Embryonic facial prominence (tissue), 1 donor: ENCODE measurements around the gene POLR2J3.
"Not testable (repeated sequence)": the region's sequence is repeated elsewhere in the genome, so short reads cannot be mapped to it uniquely, and the experiment has no call there.

Source experiments
- DNase-seq: peaks from one replicate; pipeline ENCODE4 v3.0.0-alpha.2; 2016; ENCODE audit errors: extremely low spot score

The POLR2J3 gene

DNA sequence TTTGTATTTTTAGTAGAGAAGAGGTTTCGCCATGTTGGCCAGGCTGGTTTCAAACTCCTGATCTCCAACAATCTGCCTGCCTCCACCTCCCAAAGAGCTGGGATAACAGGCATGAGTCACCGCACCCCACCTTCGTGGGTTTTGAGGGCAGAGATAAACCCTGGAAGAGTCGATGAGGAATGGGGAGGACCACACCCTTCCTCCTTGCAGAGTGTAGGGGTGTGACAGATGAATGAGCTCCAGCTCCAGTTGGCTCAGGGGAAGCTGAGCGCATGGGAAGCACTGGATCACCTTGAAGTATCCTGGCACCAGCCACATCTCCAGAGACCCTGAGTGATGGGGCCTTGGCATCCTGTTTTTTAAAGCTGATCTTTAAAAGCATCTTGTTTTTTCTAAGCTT, 11.1 kb upstream of the POLR2J3 start:
- DNase-seq = not testable (repeated sequence)

DNA sequence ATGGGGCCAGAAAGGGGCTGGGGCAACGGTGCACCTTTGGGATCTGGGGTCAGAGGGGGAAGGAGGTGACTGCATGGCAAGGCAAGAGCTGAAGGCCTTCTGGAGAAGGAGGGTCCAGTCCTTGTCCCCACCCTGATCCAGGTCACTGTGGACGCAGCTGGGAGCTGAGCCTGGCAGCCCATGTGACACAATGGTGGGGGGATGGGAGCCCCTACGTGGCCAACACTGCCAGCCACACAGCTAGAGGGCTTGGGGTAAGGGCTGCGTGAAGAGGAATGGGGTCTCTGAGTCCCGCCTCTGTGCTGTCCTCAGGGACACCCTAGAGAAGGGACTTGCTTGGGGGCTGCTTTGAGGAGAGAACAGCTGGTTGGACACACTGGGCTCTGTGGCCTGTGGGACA, 9.3 kb upstream of the POLR2J3 start:
- not testable (repeated sequence) for DNase-seq

DNA sequence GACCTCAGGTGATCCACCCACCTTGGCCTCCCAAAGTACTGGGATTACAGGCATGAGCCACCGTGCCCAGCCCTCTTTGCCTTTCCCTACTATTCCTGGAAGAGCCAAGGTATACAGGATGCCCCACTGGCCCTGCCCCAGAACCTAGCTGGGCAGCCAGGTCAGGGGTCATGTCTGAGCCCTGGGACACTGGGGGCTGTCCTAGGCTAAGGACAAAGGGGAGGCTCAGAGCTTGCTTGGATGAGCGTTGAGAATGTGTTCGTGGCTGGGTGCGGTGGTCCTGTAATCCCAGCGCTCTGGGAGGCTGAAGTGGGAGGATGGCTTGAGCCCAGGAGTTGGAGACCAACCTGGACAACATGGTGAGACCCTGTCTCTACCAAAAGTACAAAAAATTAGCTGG, 6.1 kb upstream of the POLR2J3 start:
- DNase-seq = not testable (repeated sequence)

DNA sequence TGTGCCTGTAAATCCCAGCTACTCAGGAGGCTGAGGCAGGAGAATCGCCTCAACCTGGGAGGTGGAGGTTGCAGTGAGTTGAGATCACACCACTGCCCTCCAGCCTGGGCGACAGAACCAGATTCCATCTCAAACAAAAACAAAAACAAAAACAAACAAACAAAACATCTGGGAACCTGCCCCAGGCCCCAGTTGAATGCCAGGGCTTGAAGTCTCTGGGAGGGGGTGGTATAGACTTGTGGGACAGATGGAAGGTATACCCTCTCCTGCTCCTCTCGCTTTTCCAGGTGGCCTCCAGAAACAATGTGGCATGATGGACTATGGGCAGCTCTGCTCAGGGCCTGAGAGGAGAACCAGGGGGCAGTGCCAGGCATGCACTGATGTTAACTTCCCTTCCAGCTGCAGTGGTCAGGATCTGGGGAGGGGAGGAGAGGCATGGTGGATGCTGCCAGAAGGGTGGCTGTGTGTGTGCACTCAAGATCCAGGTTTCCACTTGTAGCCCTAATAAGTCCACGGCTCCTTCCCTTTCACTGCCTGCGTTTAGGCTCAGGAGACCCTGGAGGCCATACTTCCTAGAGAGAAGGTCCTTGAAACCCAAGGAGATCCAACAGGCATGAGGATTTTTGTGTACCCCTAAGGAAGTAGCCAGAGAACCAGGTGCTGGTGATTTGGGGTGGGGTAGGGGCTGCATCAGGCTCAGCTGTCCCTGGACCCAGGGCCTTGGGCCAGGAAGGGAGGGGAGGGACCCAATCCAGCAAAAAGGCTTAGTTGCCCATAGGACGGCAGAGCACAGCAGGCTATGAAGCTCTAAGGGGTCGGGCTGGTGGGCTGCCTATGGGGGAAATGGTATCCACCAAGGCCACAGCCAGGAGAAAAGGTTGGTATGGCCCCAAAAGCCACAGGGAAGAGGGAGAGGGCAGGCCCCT, 5.2 kb upstream of the POLR2J3 start:
- DNase-seq = peak; percentile 3

DNA sequence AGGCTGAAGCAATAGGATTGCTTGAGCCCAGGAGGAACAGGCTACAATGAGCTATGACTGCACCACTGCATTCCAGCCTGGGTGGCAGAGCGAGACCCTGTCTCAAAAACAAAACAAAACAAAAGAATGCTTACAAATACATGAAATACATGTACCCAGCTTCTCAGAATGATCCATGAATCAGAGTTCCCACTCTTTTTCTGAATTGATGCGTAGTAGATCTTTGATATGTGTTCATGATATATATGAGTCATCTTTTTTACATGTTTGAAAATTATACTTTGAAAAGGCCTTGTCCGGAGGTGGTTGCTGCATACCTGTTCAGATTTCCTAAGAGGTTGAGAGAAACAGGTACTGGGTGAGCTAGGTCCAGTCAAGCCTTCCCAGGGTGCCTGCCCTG, 4.0 kb upstream of the POLR2J3 start:
- DNase-seq = not testable (repeated sequence)

DNA sequence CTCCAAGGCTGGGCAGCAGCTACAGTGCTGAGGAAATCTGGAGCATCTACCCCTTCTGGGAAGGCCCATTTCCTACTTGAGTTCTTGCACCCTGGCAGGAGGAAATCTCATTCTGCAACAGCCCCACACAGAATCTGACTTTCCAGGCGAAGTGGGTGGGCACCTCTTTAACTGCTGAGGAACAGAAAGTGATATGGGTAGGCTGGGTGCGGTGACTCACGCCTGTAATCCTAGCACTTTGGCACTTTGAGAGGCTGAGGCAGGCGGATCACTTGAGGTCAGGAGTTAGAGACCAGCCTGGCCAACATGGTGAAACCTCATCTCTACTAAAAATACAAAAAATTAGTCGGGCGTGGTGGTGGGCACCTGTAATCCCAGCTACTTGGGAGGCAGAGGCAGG, 2.2 kb upstream of the POLR2J3 start:
- DNase-seq = not testable (repeated sequence)

DNA sequence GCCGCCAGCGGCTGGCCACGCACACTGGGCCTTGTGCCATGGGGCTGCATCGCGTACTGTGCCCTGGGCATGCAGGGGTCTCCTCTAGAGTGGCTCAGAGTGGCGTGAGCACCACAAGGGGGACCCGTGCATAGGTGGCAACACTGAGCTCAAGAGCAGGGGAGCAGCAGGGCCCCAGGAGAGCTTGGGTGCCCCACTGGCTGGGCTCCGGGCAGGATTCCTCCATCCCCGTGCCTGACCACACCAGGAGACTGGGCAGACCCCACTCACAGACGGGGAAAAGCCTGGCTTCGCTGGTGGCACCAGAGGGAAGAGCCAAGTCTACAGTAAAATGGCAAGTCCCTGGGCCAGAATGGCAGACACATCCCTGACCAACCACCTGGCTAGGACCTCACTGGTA, 3.8 kb downstream of the POLR2J3 start:
- DNase-seq = not testable (repeated sequence)

DNA sequence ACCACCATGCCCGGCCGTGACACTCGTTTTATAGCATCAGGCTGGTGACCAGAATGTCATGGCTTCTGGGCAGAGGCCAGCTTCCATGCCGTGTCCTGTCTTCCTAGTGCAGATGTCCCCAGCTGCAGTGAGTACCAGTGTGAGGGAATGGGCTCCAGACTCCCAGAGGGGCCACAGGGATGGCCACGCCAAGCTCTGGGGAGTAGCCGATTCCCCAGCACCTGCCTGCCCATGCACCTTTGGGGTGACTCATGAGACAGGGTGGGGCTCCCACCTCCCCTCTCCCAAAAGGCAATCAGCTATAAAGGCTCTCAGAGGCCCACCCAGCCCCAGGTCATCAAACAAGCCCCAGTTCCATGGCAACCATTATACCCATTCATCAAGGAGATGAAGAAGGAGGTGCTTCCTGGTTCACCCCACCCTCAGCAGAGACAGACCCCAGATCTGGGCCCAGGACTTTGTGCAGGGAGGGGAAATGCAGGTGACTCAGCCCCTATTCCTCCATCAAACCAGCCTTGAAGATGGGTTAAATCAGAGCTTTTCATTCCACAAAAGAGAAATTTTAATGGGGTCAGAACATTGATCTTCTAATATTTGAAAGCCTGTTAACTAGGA, 21.5 kb downstream of the POLR2J3 start, which contains the start of gene SPDYE2:
Gene SPDYE2, plus strand, starts transcription at position 419 of the 615 bp plus-strand sequence. CDS start 2,030 bp downstream, outside the sequence.
- DNase-seq = not testable (repeated sequence)

DNA sequence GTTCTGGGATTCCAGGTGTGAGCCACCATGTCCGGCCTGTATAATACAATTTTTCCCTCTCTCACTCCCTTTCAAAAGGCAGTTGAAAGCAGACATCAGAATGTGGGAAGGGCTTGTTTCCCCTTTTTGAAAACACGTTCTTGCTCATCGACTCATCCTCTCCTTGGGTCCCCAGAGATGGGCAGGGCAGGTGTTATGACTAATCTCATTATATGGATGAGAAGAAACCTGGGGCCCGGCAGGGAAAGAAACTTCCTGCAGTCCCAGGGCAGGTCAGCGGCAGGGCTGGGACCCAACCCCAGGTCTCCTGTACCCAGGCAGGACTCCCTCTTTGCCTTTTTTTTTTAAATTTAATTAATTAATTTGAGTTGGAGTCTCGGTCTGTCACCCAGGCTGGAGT, 26.0 kb downstream of the POLR2J3 start:
- DNase-seq = not testable (repeated sequence)

DNA sequence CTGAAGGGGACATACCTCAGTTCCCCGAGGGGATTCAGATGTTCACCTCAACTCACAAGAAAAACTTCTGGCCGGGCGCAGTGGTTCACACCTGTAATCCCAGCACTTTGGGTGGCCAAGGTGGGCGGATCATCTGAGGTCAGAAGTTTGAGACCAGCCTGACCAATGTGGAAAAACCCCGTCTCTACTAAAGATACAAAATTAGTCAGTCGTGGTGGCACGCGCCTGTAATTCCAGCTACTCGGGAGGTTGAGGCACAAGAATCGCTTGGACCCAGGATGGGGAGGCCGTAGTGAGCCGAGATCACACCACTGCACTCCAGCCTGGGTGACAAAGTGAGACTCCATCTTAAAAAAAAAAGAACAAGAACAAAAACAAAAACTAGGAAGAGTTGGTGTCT, 27.1 kb downstream of the POLR2J3 start:
- DNase-seq = not testable (repeated sequence)

DNA sequence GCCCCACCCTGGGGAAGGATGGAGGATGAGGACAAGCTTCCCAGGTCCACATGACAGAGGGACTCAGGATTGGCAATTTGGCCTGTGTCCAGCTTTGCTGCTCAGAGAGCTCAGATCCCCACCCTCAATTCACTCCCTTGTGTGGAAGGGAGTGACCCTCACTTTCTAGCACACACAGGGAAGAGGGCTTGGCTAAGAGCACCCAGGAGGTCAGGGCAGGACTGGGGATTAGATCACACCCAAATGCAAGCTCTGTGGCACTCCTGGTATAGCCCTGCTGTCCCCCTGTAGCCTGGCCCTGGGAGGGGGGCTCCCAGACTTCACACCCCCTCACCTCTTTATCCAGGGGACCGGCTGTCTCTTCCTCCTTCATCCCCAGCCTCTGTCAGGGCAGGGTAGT, 28.0 kb downstream of the POLR2J3 start:
- not testable (repeated sequence) for DNase-seq

DNA sequence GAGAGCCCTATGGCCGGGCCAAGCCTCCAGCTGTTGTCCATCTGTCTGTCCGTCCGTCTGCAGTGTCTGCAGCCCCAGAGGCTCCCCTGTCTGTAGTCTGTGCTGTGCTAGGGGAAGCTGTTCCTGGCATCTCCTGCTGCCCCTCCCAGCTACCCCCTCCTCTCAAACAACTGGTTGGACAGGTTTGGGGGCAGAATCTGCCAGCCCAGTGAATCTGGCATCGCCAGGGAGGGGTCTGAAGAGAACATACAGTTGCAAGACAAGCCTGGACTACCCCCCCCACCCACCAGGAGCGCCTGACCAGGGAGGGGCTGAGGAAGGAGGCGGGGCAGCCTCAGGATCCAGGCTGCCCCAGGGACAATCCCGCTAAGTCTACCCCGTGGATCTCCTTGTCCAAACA, 28.8 kb downstream of the POLR2J3 start, which contains the start of gene UPK3BL2:
Gene UPK3BL2, minus strand, starts transcription at position 101 of the 400 bp plus-strand sequence. Its CDS starts 60 bp downstream, at position 41.
- not testable (repeated sequence) for DNase-seq

DNA sequence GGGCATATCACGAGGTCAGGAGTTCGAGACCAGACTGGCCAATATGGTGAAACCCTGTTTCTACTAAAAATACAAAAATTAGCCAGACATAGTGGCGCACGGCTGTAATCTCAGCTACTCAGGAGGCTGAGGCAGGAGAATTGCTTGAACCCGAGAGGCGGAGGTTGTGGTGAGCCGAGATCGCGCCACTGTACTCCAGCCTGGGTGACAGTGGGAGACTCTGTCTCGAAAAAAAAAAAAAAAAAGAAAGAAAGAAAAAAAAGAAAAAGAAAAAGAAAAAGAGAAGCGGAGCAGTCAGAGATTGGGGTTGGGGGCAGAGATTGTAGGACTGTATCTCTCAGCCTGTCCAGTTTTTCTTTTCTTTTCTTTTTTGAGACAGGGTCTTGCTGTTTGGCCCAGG, 29.6 kb downstream of the POLR2J3 start:
- DNase-seq = not testable (repeated sequence)

DNA sequence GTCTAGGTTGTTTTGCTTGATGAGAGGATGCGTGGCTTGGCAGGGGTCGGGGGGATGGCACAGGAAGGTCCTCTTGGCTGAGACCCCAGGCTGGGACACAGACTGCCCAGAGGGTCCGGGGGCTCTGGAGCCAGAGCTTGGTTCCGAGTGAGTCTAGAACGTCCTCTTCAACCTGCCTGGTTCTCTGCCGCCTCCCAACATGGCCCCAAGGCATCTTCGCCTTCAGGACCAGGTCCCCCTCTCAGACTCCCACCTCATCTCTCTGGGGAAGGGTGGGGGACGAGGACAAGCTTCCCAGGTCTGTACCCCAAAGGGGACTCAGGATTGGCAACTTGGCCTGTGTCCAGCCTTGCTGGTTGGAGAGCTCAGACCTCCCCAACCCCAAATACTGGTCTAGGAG, 30.3 kb downstream of the POLR2J3 start:
- DNase-seq = not testable (repeated sequence)

DNA sequence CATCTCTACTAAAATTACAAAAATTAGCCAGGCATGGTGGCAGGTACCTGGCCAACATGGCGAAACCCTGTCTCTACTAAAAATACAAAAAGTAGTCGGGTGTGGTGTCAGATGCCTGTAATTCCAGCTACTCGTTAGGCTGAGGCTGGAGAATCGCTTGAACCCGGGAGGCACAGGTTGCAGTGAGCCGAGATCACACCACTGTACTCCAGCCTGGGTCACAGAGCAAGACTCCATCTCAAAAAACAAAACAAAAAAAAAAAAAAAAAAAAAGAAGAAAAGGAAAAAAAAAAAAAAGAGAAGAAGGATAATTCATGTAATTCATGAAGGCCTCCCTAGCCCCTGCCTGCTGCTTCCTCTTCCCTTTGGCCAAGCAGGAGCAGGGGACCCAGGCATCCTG, 31.8 kb downstream of the POLR2J3 start:
- not testable (repeated sequence) for DNase-seq

DNA sequence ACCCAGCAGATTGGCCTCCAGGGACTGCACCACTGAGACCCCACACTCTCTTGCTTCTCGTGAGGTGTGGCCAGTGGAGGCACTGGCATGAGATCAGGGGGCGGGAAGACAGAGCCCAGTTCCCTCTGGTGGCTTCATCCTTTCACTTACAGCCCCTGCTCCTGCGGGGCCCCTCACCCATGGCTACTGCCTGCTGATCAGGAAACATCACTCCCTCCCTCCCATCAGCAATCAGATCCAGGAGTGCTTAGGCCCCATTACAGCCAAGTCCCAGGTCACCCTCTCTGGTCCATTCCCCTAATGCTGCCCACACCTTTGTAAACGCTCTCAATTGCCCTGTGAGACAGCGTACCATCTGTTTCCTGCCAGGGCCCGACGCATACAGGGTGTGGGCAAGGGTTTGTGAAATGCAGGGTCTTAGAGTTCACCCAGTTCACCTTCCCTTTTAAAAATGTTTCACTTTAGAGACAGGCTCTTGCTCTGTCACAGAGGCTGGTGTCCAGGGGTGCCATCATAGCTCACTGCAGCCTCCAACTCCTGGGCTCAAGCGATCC, 37.2 kb downstream of the POLR2J3 start:
- not testable (repeated sequence) for DNase-seq

DNA sequence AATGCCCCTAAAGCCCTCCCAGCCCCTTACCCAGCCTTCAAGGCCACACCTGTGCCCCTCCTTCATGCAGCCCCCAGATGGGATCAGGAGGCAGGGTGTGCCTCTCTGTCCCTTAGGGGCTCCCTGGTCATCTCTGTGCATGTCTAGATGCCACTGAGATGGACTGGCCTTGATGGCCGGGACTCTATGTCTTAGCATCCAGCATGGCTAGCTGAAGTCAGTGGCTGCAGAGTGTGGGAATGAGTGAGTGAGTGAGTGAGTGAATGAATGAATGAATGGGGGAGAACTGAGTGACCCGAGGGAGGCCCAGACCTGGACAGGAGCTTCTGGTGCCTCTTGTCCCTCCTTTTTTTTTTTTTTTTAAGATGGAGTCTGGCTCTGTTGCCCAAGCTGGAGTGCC, 40.3 kb downstream of the POLR2J3 start:
- DNase-seq = not testable (repeated sequence)

DNA sequence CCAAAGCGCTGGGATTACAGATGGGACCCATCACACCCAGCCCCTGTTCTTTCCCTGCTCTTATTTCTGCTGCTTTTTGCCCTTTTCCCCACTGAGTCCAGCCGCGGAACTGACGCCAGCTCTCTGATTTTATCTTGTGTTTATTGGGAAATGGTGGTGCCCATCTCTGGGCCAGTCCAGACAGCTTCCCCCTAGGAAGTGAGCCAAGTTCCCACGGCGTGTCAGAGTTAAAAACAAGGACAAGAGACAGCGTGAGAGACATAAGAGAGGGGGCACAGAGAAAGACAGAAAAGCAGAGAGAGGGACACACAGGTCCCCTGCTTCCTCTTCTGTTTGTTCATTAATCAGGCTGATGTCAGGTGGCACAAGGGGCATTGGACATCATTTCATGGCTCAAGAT, 40.8 kb downstream of the POLR2J3 start:
- not testable (repeated sequence) for DNase-seq

DNA sequence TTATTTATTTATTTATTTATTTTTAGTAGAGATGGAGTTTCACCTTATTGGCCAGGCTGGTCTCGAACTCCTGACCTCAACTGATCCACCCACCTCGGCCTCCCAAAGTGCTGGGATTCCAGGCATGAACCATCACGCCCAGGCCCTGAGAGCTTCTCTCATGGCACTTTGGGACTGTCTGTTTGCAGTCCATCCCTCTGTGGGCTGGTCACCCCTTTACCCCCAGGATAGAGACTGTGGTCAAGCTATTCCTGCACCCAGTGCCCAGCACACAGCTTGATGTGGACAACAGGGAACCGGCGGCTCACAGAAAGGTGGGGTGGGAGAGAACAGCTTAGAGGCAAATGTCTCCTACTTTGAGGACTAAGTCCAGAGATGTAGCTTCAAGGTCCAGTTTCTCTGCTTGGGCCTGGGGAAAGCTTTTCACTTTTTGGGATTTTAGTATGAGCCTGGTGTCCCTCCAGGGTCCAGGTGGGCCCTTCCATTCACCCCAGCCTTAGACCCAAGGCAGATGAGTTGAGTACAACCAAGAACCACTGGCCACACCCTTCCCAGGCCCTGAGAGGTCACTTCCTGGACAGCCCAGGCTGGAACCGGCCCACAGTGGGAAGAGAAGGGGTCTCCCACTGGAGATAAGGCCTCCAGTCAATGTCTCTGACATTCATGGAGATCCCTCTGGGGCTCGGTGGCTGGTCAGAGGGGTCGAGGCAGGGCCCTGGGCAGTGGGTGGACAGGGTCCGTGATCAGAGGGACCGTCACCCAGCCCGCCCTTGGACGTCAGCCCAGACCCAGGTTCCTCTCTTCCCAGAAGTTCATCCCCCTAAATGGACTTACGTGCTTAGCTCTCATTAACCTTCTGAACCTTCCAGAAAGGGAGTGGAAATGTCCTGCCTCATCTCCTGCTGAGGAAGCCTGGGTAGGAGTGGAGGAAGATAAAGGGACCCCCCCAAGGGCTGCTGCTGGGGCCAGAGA, 44.3 kb downstream of the POLR2J3 start:
- DNase-seq = not testable (repeated sequence)

DNA sequence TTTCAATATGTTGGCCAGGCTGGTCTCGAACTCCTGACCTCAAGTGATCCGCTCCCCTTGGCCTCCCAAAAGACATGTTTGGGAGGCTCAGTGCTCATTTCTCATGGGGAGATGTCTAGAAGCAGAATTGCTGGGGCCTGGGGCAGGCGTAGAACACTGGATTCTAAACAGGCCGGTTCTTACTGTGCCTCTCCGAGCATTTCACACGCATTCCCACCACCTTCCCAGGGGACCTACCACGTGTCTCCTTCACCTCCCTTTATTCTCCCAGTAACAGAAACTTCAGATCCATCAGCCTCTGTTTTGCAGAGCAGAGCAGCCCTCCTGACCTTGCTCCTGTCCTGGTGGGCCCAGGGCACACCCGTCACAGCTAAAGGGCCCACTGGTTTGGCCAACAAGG, 45.2 kb downstream of the POLR2J3 start:
- DNase-seq = not testable (repeated sequence)

DNA sequence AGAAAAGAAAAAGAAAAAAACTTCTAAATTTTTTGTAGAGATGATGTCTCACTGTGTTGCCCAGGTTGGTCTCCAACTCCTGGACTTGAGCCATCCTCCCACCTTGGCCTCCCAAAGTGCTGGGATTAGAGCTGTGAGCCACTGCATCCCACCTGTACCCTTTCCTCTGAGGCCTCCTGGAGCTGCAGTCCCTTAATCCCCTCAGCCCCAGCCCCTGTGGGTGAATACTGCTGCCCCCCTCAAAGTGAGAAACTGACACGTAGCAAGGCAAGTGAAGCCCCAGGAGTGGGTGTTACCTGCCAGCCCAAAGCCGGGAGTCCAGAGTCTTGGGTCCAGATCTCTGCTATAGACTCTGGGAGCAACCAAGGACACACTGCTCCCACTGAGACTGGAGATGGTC, 47.6 kb downstream of the POLR2J3 start:
- not testable (repeated sequence) for DNase-seq
